Stimulated activated CD4-positive, alpha-beta T cell treated with anti-CD3 and anti-CD28 coated beads, Interleukin-1b, Interleukin-23, amount 100 ng/mL, for 1 hour (primary cell): ENCODE data around the gene IMPA2.
"Not testable (repeated sequence)": the region's sequence is repeated elsewhere in the genome, so short reads cannot be mapped to it uniquely, and the experiment has no call there.

ENCODE experiments used
- DNase-seq, 2 donors: peaks; one replicate each; pipeline ENCODE4 v3.0.0-alpha.2; 2020; ENCODE audit warnings: low read depth in 2 of 2

Gene IMPA2

DNA sequence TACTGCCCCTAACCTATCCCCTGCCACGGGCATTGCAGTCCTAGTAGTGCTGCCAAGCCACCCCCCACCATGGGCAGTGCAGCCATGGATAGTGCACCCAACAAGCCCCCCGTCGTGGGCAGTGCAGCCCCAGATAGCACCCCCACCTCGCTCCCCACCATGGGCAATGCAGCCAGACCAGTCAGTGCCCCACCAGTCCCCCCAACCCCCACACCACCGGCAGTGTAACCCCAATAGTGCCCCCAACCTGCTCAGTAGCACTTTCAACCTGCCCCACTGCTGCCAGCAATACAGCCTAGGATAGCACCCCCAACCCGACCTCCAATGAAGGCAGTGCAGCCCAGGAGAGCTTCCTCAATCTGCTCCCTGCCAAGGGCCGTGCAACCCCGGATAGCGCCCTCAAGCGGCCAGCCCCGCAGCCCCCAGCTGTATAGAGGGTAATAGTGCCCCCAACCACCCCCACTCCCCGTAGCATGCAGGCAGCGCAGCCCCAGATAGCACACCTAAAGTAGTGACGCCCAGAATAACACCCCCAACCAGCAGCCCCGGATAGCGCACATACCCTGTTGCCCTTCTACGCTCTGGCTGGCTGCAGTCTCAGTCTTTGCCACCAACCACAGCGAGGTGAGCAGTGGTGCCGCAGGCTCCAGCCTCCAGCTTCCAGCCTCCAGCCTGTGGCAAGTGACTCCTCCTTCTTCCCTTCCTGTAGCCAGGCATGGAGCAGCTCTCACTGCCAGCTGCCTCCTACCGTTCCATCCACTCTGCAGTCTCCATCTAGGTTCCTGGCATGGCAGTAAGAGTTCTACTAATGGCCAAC lies 66.9 kb downstream of the IMPA2 start:
- no peak for DNase-seq

DNA sequence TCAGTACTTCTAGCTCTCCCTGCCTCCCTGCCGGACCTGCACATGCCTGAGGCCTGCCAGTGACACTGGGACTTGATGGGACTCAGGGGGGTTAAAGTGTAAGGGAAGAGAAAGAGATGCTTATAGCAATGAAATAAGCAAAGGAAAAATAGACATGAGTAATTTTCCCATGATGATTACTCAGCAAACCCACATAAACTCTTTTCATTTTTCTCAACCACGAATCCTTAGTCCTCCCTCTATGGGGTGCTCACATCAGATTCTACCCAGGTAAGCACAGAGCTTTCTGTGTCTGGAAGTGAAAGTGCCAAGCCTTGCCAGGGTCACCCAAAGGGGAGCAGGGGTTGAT lies 67.5 kb downstream of the IMPA2 start:
- no peak for DNase-seq

DNA sequence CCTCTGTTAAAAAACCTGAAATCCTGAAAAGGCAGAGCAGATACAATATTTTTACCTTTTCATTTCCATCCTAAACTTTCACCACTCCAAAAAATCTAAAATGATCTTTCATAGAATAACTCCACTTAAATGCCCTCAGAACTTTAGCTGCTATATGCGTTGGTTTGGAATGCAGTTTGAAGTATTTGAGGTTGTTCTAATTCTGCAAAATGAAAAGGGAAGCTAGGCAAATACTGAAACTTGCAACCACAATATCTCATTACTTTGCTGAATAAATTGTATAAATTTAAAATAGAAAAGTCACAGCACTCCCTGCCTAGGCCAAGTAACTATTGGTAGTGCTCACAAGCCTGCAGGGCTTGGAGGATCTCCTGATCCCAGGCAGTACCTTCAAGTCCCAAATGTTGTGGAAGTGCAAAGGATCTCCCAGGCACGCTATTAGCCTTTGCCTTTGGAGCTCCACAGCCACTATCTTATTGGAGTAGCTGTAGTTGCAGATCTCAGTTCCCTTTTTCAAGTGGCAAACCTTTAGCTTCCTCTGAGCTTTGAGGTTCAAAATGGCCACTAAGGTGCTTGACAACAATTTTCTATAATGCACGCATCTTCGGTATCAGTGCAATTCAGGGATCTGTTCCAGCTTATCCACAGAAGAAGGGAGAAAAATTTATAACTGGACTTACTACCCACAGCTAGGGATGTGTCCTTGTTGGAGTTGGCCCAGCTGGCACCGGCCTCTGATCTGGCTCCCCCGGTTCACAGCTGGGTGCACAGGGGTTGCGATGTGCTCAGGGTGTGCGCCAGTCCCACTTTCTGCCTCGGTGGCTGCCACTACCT lies 68.9 kb downstream of the IMPA2 start:
- DNase-seq = no peak

DNA sequence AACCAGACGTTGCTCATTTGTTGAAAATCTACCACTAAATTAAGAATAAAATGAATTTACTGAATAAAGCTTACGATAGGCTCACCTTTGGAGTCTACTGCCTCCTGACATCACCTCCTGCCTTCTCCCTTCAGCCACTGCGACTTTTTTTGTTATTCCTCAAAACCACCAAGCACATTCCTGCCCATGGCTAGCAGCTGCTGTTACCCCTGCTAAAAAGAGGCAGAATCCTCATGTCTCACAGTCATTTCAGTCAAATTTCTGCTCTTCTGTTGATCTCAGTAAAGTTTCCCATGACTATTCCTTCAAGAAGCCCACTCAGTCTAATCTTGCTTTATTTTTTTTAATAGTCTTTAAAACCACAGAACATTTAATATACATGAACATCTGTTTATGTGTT lies 71.6 kb downstream of the IMPA2 start:
- no peak for DNase-seq

DNA sequence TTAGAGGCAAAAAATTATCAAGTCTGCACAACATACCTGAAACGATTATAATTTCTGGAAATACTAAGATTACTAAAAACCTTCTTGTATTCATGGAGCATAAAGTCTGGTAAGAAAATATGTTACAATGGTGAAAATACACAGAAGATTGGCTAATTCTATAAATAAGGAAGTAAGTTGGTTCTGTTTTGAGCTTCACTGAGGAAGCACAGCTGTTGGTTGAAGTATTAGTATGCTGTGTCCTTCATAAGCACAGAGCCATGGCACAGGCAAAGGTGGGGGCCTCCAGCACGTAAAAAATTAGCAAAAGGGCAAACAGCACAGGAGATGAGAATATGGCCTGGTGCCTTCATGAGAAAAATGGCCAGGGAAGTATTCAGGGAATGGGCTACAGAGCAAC lies 72.0 kb downstream of the IMPA2 start:
- DNase-seq = no peak

DNA sequence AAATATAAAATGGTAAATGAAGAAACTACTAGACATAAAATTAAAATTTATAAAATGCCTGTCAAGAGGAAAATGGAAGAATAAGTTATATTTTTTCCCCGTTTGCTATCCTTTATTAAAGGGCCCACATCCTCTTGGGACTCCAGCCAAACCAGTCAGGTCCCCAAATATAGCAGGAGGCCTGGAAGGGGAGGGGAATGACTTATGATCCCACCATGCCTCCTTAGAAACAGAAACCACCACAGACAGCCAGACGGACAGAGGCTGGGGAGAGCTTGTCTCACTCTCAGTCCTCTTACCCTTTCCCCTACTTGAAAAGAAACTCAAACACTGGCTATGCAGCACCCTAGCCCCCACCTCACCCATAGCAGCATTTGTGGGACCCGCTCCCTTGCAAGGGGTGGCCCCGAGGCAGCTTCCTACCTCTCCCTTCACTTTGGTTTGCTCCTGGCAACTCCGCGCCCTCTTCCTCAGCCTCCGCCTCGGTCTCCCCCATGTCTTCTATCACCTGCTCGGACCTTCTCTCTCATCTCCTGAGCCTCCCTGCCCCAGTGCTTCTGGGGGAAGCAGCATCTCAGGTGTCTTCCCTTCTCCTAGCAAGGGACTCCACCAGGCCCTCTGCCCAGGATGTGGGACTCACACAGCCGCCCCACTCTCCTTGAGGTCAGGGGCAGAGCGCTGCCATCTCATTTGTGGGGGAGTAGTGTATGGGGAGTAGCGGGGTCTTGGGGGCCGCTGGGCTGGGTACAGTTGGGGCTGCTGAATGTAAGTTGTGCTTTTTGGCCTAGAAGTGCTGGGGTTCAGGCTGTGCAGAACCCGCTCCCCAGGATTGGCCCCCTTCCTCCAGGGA lies 75.0 kb downstream of the IMPA2 start:
- no peak for DNase-seq

DNA sequence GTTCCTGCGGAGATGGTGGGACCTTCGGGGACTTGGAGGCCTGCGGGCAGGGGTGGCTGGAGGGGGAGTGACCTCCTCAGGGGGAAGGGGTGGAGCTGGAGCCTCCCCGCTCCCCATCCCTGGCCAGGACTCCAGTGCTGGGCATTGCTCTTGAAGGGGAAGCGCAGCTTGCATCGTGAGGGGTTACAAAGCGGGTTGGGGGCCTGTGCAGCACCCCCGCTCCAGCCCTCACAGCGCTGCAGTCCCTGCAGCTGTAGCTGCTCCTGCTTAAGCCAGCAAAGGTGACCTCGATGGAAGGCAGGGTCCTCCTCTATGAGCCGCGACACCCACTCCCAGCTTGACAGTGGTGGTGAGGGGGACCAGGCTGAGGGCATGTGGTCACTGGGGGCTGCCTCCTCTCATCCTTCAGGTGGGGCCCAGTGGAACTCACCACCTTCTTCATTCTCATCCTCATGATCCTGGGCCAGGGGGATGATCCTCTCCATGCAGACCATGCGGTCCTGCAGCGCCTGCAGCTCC lies 75.6 kb downstream of the IMPA2 start:
- no peak for DNase-seq

DNA sequence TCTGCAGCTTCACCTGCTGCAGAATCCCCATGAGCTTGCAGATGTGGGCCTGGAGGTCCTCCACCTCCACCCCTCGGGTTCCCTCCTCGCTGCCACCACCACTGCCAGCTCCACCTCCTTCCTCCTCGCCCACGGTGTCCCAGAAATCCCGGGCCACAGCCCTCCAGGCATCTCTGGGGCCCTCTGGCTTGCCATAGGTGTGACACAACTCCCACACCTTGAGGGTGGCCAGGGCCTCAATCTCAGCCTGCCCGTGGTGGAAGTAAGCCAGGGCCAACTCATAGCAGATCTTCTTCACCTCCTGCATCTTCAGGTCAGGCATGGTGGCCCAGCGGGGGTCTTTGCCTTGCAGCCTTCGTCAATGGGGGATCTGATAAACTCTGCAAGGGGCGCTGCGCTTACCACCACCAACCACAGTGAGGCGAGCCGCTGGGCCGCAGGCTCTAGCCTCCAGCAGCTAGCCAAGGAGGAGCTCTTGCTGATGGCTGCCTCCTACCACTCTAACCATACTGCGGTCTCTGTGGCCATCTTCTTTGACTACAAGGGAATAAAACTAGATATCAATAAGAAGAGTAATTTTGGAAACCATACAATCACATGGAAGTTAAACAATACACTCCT lies 76.2 kb downstream of the IMPA2 start:
- DNase-seq = no peak

DNA sequence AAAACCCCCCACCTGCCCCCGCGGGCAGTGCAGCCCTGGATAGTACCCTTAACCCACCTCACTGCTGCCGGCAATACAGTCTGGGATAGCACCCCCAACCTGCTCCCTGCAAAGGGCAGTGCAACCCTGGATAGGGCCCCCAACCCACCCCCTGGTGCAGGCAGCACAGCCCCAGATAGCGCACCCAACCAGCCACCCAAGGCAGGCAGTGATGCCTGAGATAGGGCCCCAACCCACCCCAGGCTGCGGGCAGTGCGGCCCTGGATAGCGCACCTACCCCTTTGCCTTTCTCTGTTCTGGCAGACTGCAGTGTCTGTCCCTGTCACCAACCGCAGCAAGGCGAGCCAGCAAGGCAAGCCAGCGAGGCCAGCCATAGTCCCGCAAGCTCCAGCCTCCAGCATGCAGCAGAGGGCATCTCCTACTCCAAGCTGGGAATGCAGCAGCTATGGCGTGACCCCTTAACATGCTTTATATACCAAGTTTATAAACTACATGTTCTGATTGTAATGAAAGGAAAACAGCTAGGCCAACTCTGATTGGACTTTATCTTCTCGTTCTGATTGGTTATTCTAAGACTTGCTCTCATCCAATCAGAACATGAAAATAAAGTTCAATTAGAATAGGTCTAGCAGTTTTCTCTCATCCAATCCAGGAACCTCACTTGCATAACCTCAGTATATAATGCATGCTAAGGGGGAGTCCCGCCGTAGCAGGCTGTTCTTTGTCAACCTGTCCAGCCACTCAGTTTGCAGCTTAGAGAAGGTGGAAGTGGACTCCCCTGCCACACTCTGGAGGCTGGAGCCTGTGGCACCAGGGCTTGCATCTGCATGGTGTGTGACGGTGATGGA lies 78.3 kb downstream of the IMPA2 start:
- DNase-seq = no peak

DNA sequence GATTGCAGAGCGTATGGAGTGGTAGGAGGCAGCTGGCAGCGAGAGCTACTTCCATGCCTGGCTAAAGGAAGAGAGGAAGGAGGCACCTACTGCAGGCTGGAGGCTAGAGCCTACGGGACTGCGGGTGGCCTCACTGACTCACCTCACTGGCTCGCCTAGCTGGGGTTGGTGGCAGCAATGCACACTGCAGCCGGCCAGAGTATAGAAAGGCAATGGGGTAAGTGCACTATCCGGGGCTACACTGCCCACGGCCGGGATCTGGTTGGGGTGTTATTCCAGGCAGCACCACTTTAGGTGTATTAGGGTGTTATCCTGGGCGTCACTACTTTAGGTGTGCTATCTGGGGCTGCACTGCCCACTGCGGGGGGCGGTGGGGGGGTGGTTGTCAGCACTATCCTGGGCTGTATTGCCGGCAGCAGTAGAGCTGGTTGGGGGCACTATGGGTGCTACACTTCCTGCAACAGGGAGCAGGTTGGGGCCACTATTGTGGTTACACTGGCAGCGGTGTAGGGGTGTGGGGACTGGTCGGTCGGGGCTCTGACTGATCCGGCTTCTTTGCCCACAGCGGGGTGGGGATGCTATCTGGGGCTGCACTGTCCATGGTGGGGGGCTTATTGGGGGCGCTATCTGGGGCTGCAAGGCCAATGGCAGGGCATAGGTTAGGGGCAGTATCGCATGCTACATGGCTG lies 79.0 kb downstream of the IMPA2 start:
- DNase-seq = no peak

DNA sequence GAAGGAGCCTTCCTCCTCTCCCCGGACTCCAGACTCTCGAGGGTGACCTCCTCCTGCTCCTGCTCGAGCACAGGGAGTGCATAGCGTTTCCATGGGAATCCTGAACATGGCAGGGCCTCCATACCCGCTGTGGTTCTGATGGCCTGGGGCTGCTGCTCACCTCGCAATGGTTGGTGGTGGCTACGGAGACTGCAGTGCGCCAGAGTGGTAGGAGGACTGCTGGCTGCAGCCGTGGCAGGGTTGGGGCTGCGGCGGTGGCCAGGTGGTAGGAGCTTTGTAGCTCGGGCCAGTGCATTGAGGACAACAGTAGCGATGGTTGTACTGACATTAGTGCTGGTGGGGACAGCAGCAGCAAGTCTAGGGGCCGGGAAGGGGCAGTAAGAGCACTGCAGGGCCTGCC lies 80.4 kb downstream of the IMPA2 start:
- DNase-seq = no peak

DNA sequence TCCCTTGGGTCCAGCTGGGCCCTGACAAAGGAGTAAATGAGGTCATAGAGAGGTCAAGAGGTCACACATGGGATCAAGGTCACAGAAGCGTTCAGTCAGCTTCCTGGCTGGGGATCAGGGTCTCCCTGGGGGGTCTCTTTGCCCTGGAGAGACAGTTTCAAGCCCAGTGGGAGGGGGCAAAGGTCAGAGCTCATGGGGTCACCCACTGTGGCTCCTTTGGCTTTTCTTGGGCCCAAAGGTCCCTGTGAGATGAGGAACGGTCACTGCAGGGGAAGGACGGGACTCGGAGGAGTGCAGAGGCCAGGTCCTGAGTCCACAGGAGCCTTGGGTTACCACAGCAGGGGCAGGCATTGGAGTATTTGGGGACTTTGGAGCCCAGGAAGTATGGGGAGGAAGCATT lies 81.7 kb downstream of the IMPA2 start:
- no peak for DNase-seq

DNA sequence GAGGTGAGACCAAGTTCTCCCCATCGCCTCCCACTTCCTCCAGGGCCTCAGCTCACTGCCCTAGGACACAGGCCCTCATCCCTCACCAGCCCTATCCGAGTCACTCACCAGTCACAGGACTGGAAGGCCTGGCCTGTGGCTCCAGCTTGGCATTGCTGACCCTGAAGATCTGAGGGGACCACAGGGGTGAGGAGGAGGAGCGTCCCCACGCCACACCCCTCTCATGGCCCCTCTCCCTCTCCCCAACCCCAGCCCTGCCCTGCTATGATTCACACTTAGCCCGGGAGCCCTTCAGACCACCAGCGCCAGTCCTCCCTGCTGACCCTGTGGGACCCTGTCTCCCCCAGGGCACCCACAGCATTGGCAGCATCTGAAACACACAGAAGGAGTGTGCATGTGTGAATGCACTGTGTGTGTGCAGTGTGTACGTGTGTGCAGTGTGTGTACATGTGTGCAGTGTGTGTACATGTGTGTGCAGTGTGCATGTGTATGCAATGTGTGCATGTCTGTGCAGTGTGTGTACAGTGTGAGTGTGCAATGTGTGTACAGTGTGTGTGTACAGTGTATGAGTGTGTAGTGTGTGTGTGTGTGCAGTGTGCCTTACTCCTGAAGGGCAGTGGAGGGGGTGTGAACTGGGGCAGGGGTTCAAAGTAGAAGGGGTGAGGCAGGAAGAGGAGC lies 82.9 kb downstream of the IMPA2 start:
- DNase-seq = no peak

DNA sequence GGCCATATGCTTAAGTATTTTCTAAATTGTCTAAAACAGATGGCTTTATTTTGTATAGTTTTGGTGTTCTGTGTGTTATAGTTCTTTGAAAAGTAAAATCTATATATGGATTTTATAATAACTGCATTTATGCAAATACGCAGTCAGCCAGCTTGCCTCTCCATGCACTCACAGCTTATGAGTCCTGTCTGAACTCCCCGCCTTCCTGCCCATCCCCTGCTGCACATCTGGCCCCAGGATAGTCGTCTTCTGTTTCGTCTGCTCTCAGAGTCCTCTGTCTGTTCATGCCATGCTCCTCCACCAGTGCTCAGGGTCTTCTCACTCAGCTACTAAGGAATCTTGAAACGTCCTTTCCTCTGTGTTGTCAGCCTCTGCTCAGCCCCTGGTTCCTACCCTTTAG lies 84.1 kb downstream of the IMPA2 start:
- no peak for DNase-seq

DNA sequence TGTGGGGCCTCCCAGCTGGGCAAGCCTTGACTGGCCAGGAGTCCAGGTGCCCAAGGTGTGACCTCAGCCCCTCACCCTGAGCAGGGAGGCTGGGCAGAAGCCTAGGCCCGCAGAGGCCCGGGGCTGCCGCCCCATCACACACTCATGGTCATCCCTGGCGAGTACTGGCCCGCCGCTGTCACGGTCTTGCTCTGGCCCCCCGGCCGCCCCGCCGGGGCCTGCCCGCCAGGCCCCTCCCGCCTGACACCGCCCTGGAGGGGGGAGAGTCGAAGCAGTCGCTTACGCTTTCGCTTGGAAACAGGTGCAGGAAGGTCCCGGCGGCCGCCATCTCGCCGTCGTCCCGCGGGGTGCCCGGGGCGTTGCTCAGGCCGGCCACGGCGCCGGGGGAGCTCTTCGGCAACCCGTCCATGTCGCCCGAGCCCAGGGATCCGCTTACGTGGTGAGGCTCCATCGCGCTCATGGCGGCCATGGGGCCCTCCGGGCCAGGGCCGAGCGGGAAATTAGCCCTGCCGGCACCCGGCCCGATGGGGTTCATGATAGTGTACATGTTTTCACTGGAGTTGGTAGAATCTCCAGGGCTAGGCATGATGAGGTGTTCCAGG lies 85.7 kb downstream of the IMPA2 start:
- no peak for DNase-seq

DNA sequence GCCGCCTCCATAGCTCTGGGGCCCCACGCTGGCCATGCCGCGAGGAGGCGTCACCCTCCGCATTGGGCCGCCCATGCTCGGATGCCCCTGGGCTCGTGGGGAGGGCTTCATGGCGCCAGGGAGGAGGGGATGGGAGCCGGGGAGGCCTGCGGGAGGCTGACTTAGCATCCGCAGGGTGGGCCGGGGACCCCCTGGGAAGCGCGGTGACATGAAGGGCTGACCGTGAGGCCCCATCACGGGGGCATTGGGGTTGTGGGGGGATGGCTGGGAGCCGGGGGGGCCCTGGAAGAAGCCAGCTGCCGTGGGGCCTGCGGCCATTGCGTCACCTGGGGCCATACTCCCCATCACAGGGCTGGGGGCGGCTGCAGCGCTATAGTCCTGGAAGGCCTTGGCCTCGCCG lies 86.4 kb downstream of the IMPA2 start:
- DNase-seq = no peak

DNA sequence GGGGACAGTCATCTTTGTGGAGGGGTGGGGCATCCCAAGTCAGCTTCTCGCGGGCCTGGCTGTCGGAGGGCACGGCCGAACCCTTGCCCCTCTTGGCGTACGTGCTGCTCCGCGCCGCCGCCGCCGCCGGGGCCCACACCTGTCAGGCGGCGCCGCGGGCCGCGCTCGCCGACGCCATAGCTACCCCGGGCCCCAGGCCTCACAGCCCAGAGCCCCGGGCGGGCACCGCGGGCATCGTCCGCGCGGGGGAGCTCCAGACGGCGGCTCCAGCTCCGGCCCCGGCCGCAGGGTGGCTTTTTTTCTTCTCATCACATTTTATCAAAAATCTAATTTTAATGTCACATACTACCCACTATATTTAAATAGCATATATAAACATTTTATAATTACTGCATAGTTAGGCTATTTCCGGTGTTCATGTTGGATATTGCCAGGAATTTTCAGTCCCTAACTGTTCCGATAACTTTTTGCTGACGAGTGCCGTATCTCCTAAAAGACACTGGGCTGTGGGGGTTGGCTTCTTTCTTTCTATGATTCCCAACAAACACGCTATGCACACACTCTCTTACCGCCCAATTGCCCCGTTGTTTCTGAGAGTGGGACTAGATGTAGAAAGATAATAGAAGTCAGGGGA lies 87.1 kb downstream of the IMPA2 start:
- not testable (repeated sequence) for DNase-seq

DNA sequence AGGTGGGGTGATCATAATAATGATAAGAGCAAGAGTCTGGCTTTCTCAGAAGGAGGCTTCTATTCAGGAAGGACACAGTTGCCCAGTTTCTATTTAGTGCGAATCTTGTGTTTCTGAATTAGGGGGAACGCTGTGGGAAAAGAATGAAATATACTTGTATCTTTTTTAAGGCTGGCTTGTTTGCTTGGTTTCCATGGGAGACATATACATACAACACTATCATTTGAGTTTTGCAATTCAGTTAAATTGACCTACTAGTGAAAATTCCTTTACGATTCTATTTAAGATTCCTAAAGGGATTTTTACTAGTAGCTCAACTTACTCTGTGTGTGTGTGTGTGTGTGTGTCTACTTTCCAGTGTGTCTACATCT lies 87.6 kb downstream of the IMPA2 start:
- DNase-seq = no peak

DNA sequence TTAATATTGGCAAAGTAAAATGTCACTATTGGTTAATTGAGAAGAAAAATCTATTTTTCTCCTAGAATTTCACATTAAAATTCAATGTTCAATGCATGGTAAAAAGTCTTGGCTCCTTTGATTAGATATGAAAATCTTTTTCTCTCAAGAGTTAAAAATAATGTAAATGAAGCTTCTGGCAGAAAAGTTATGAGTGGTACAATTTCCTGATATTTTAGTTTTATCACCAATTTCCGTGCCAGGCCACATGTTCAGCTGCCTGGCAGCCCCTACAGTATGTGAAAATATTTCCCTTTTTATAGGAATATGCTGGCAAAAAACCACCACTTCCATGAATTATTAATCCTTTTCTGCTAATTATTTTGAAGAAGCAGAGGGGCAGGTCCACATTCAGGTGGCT lies 89.8 kb downstream of the IMPA2 start:
- DNase-seq = not testable (repeated sequence)
